Activated naive CD4-positive, alpha-beta T cell (primary cell): ENCODE data around the gene MET.
"Not testable (repeated sequence)": the region's sequence is repeated elsewhere in the genome, so short reads cannot be mapped to it uniquely, and the experiment has no call there.

Experiments
- DNase-seq, 4 experiments: peaks; one replicate each; lab custom pipeline; 2025; lab: John Stamatoyannopoulos, UW

The MET gene

GRCh38 chr7:116810267-116811116 is 138.5 kb downstream of the MET start:
- no peak for DNase-seq

GRCh38 chr7:116811768-116812167 is 139.8 kb downstream of the MET start:
- DNase-seq, result no peak

GRCh38 chr7:116812860-116813259 is 140.9 kb downstream of the MET start:
- no peak for DNase-seq

- DNase-seq, result not testable (repeated sequence)
Observed at GRCh38 chr7:116813371-116813770, 141.4 kb downstream of the MET start.

- DNase-seq, result no peak
Observed at GRCh38 chr7:116815041-116815440, 143.0 kb downstream of the MET start.

GRCh38 chr7:116820149-116820548 is 148.2 kb downstream of the MET start:
- DNase-seq, result no peak

GRCh38 chr7:116821647-116822046 is 149.7 kb downstream of the MET start:
- not testable (repeated sequence) for DNase-seq

GRCh38 chr7:116824449-116824848 is 152.5 kb downstream of the MET start:
- DNase-seq, result no peak

- no peak for DNase-seq
Observed at GRCh38 chr7:116828281-116828680, 156.3 kb downstream of the MET start.

GRCh38 chr7:116829041-116829440 is 157.0 kb downstream of the MET start:
- no peak for DNase-seq

- no peak for DNase-seq
Observed at GRCh38 chr7:116829493-116829892, 157.5 kb downstream of the MET start.

- DNase-seq, result no peak
Observed at GRCh38 chr7:116832692-116833091, 160.7 kb downstream of the MET start.

- DNase-seq, result no peak
Observed at GRCh38 chr7:116834815-116835504, 163.0 kb downstream of the MET start.

GRCh38 chr7:116836048-116836447 is 164.1 kb downstream of the MET start:
- DNase-seq, result no peak

GRCh38 chr7:116836911-116837310 is 164.9 kb downstream of the MET start:
- no peak for DNase-seq

- no peak for DNase-seq
Observed at GRCh38 chr7:116837586-116837985, 165.6 kb downstream of the MET start.

GRCh38 chr7:116840256-116840655 is 168.3 kb downstream of the MET start:
- no peak for DNase-seq

GRCh38 chr7:116842371-116842770 is 170.4 kb downstream of the MET start:
- no peak for DNase-seq

GRCh38 chr7:116843378-116843777 is 171.4 kb downstream of the MET start:
- no peak for DNase-seq
